Measurements from ENCODE around the gene PRKCE.

Gene PRKCE

GRCh38 chr2:46136481-46136880, 485.0 kb downstream of the PRKCE start:
- intact Hi-C loops (cut with DNase I; ENCODE audit: low total_unique reads): no loop called here
- Histone ChIP-seq H3K27ac (peak overlapping the region; percentile 66 to 70), H3K36me3 (no peaks in the 10 kb centered on the region), H3K4me3 (no peak overlapping the region), H3K4me1 (peaks cover 0 to 58% (median 33%) of the 10 kb centered on the region in 4 donors), H3K9me3 (no peaks in the 10 kb centered on the region), H3K27me3 (no peaks in the 10 kb centered on the region)
- no peak for TF ChIP-seq CTCF (IDR thresholded peaks at IDR 0.05)
- DNase-seq: no peak

- TF ChIP-seq CTCF (IDR thresholded peaks at IDR 0.05): no peak
- H3K9me3 ChIP-seq: no peaks in the 10 kb centered on the region
- H3K4me1 ChIP-seq: peaks cover 0 to 58% (median 33%) of the 10 kb centered on the region in 4 donors
- no peak overlapping the region for H3K4me3 ChIP-seq
- no peak for DNase-seq
- peak overlapping the region; percentile 66 to 70 for H3K27ac ChIP-seq
- no peaks in the 10 kb centered on the region for H3K27me3 ChIP-seq
- H3K36me3 ChIP-seq: no peaks in the 10 kb centered on the region
- intact Hi-C loops (cut with DNase I; ENCODE audit: low total_unique reads): no loop called here
These were observed 485.5 kb downstream of the PRKCE start for GRCh38 chr2:46136953-46137352.

GRCh38 chr2:46142546-46143428, 491.3 kb downstream of the PRKCE start:
- no peak overlapping the region for H3K4me3 ChIP-seq
- DNase-seq: no peak
- intact Hi-C loops (cut with DNase I; ENCODE audit: low total_unique reads): no loop called here
- no peaks in the 10 kb centered on the region for H3K27me3 ChIP-seq
- H3K4me1 ChIP-seq: peaks cover 0 to 3% (median 0%) of the 10 kb centered on the region in 4 donors
- peaks cover 0 to 7% (median 0%) of the 10 kb centered on the region in 3 donors for H3K36me3 ChIP-seq
- H3K27ac ChIP-seq: no peak overlapping the region
- no peaks in the 10 kb centered on the region for H3K9me3 ChIP-seq
- no peak for TF ChIP-seq CTCF (IDR thresholded peaks at IDR 0.05)

GRCh38 chr2:46143429-46144132, 492.1 kb downstream of the PRKCE start:
- H3K27ac ChIP-seq: no peak overlapping the region
- no peak for TF ChIP-seq CTCF (IDR thresholded peaks at IDR 0.05)
- no peaks in the 10 kb centered on the region for H3K4me1 ChIP-seq
- DNase-seq: no peak
- peaks cover 0 to 7% (median 0%) of the 10 kb centered on the region in 3 donors for H3K36me3 ChIP-seq
- H3K27me3 ChIP-seq: no peaks in the 10 kb centered on the region
- no peaks in the 10 kb centered on the region for H3K9me3 ChIP-seq
- no peak overlapping the region for H3K4me3 ChIP-seq
- intact Hi-C loops (cut with DNase I; ENCODE audit: low total_unique reads): no loop called here

- DNase-seq: no peak
- intact Hi-C loops (cut with DNase I; ENCODE audit: low total_unique reads): no loop called here
- no peak for TF ChIP-seq CTCF (IDR thresholded peaks at IDR 0.05)
These were observed 492.8 kb downstream of the PRKCE start for GRCh38 chr2:46144133-46144800.

More at GRCh38 chr2:46144133-46144800, 492.8 kb downstream of the PRKCE start:
- Histone ChIP-seq H3K9me3 (no peaks in the 10 kb centered on the region), H3K27ac (no peak overlapping the region), H3K4me3 (no peak overlapping the region), H3K27me3 (no peaks in the 10 kb centered on the region), H3K4me1 (no peaks in the 10 kb centered on the region), H3K36me3 (peaks cover 0 to 7% (median 0%) of the 10 kb centered on the region in 3 donors)
